ENCODE results near the gene KRT32.
A peak's percentile ranks its signal among the peaks of the same experiment; 100 is the strongest.

The KRT32 gene

DNA sequence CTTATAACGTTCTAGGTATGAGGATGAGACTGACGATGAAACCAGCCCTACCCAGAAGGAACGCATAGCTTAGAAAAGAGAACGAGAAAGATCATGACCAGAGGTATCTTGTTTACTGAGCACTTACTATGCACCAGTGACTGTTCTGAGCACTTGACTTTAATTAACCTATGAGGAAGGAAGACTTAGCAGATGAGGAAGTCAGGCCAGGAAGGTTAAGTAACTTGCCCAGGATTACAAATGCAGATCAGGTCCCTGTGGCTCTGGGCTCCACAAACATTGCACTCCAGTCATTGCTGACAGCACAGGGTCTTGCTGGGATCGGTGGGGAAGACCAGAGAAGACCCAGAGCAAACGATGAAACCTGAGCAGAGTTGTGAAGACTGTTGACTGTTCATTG, 31.1 kb upstream of the KRT32 start:
- Histone ChIP-seq H3K27ac (no peak overlapping the region), H3K4me3 (no peak overlapping the region), H3K9me3 (ENCODE audit: low read depth, low read length) (no peaks in the 10 kb centered on the region), H3K36me3 (ENCODE audit: insufficient read depth, low read length) (no peaks in the 10 kb centered on the region), H3K9ac (ENCODE audit: insufficient read length) (no peak overlapping the region)
- no peak for TF ChIP-seq POLR2AphosphoS5 (IDR thresholded peaks at IDR 0.05; ENCODE audit: borderline replicate concordance, low read depth, low read length)
- TF ChIP-seq FOXP2 (optimal IDR thresholded peaks at IDR 0.05; ENCODE audit: control extremely low read depth, extremely low read length, insufficient read depth): no peak
- TF ChIP-seq EZH2 (IDR thresholded peaks at IDR 0.05): no peak
- no peak for DNase-seq (ENCODE audit: low read depth, low spot score)

DNA sequence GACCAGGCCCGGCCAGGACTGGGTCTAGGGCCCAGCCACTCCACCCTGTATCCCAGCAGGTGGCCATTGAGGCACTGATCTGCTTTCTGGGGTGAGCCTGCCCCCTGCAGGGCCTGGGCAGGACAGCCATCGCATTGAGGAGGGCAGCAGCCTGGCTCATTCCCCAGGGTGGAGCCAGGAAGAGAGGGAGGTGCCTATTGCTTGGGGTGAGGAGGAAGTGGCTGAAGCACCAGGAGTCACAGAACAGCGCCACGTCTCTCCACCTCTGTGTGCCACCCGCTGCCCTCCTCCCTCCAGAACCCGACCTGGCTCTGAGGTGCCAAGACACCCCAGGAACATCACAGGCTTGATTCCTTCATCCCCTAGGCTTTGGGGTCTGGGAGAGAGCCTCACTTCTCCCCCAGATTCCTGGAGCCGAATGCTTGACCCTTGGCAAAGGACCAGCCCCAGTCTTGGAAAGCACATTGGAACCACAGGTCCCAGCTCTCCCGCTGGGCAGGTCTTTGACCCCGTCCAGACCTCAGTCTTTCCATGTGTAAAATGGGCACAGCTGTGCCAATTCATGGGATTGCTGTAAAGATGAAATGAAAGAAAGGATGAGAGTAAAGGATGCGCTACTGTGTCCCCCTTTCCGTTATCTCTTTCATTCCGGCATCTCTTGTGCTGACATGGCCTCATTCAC, 29.8 kb upstream of the KRT32 start:
- Histone ChIP-seq H3K9ac (ENCODE audit: insufficient read length) (no peak overlapping the region), H3K9me3 (ENCODE audit: low read depth, low read length) (no peaks in the 10 kb centered on the region), H3K4me3 (no peak overlapping the region), H3K36me3 (ENCODE audit: insufficient read depth, low read length) (no peaks in the 10 kb centered on the region), H3K27ac (no peak overlapping the region)
- DNase-seq (ENCODE audit: low read depth, low spot score): no peak
- TF ChIP-seq POLR2AphosphoS5 (IDR thresholded peaks at IDR 0.05; ENCODE audit: borderline replicate concordance, low read depth, low read length) (no peak), FOXP2 (optimal IDR thresholded peaks at IDR 0.05; ENCODE audit: control extremely low read depth, extremely low read length, insufficient read depth) (no peak)

DNA sequence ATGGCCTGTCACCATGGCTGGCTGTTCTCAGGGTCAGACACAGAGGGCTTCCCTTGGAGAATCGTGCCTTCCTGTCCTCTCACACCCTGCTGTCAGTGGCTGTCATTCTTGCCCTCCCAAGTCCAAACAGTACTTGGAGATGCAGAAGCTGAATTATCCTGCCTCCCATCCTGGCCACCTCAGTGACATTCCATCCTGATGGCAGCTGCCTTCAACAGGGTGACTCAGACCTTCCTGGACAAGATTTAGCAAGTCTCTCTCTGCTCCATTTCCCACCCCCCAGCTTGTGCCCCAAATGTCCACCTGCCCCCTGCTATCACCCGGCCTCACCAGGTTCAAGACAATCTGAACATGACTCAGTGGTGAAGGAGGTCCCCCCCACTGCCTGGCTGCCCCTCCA, 27.3 kb upstream of the KRT32 start:
- TF ChIP-seq EZH2 (IDR thresholded peaks at IDR 0.05) (no peak), FOXP2 (optimal IDR thresholded peaks at IDR 0.05; ENCODE audit: control extremely low read depth, extremely low read length, insufficient read depth) (no peak), POLR2AphosphoS5 (IDR thresholded peaks at IDR 0.05; ENCODE audit: borderline replicate concordance, low read depth, low read length) (no peak)

DNA sequence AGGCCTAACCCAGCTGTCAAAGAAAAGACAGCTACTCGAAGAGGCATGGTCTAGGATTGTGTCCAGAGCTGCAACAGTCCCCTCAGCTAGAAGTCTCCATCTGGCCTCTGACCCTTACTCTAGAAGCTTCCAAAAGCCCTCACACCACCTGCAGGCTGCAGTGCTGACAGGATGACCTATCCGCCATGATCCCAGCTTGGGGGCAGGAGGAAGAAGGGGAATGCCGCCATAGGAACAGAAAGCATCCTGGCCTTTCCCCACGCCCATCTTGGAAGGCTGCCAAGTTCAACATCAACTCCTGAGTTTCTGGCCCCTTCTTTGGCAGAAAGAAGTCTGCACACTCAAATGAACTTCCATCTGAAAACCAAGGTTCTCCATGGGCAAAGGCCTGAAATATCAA, 25.6 kb upstream of the KRT32 start:
- TF ChIP-seq FOXP2 (optimal IDR thresholded peaks at IDR 0.05; ENCODE audit: control extremely low read depth, extremely low read length, insufficient read depth): no peak
- TF ChIP-seq POLR2AphosphoS5 (IDR thresholded peaks at IDR 0.05; ENCODE audit: borderline replicate concordance, low read depth, low read length): no peak
- no peak for TF ChIP-seq EZH2 (IDR thresholded peaks at IDR 0.05)
- no peaks in the 10 kb centered on the region for H3K9me3 ChIP-seq (ENCODE audit: low read depth, low read length)
- H3K36me3 ChIP-seq (ENCODE audit: insufficient read depth, low read length): no peaks in the 10 kb centered on the region
- no peak overlapping the region for H3K4me3 ChIP-seq
- H3K27ac ChIP-seq: no peak overlapping the region
- no peak for DNase-seq (ENCODE audit: low read depth, low spot score)
- no peak overlapping the region for H3K9ac ChIP-seq (ENCODE audit: insufficient read length)

More for the DNA sequence above, 27.3 kb upstream of the KRT32 start:
- Histone ChIP-seq H3K36me3 (ENCODE audit: insufficient read depth, low read length) (no peaks in the 10 kb centered on the region), H3K9ac (ENCODE audit: insufficient read length) (no peak overlapping the region), H3K9me3 (ENCODE audit: low read depth, low read length) (no peaks in the 10 kb centered on the region), H3K4me3 (no peak overlapping the region), H3K27ac (no peak overlapping the region)
- DNase-seq (ENCODE audit: low read depth, low spot score): no peak

DNA sequence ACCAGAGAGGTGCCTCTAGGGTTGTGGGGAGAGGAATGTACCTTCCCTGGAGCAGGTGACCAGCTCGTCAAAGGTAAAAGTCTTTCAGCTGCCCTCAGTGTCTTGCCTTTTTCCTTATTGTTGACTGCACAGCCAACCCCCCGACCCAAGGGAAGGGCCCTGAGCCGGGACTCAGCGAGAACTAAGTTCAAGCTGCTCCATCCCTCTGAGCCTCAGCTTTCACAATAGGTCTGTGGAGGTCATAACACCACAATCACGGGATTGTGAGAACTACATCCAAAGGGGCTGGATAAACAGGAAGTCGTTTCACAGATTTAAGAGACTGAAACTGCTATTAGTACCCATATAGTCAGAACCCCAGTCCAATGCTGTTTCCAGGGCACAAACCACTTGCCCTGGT, 25.2 kb upstream of the KRT32 start:
- no peak for DNase-seq (ENCODE audit: low read depth, low spot score)
- Histone ChIP-seq H3K9me3 (ENCODE audit: low read depth, low read length) (no peaks in the 10 kb centered on the region), H3K9ac (ENCODE audit: insufficient read length) (no peak overlapping the region), H3K4me3 (no peak overlapping the region), H3K36me3 (ENCODE audit: insufficient read depth, low read length) (no peaks in the 10 kb centered on the region), H3K27ac (no peak overlapping the region)
- TF ChIP-seq FOXP2 (optimal IDR thresholded peaks at IDR 0.05; ENCODE audit: control extremely low read depth, extremely low read length, insufficient read depth) (no peak), EZH2 (IDR thresholded peaks at IDR 0.05) (no peak), POLR2AphosphoS5 (IDR thresholded peaks at IDR 0.05; ENCODE audit: borderline replicate concordance, low read depth, low read length) (no peak)

DNA sequence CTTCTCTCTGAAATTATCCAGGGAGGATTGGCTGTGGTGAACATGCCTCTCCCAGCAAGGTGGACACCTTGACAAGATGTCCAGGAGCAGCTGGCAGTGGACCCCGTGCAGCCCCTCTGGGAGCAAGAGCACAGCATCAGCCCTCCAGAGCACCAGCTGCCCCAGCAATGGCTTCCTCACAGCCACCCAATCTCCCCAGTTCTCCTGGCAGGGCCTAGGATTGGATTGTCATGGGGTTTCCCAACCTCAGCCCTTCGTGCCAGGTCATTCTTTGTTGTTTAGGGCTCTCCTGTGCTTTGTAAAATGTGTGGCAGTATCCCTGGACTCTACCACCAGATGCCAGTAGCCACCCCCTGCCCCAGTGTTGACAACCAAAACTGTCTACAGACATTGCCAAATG, 24.3 kb upstream of the KRT32 start:
- TF ChIP-seq EZH2 (IDR thresholded peaks at IDR 0.05) (no peak), FOXP2 (optimal IDR thresholded peaks at IDR 0.05; ENCODE audit: control extremely low read depth, extremely low read length, insufficient read depth) (no peak), POLR2AphosphoS5 (IDR thresholded peaks at IDR 0.05; ENCODE audit: borderline replicate concordance, low read depth, low read length) (no peak)
- no peak overlapping the region for H3K9ac ChIP-seq (ENCODE audit: insufficient read length)
- H3K27ac ChIP-seq: no peak overlapping the region
- no peaks in the 10 kb centered on the region for H3K36me3 ChIP-seq (ENCODE audit: insufficient read depth, low read length)
- H3K4me3 ChIP-seq: no peak overlapping the region
- DNase-seq (ENCODE audit: low read depth, low spot score): no peak
- no peaks in the 10 kb centered on the region for H3K9me3 ChIP-seq (ENCODE audit: low read depth, low read length)

DNA sequence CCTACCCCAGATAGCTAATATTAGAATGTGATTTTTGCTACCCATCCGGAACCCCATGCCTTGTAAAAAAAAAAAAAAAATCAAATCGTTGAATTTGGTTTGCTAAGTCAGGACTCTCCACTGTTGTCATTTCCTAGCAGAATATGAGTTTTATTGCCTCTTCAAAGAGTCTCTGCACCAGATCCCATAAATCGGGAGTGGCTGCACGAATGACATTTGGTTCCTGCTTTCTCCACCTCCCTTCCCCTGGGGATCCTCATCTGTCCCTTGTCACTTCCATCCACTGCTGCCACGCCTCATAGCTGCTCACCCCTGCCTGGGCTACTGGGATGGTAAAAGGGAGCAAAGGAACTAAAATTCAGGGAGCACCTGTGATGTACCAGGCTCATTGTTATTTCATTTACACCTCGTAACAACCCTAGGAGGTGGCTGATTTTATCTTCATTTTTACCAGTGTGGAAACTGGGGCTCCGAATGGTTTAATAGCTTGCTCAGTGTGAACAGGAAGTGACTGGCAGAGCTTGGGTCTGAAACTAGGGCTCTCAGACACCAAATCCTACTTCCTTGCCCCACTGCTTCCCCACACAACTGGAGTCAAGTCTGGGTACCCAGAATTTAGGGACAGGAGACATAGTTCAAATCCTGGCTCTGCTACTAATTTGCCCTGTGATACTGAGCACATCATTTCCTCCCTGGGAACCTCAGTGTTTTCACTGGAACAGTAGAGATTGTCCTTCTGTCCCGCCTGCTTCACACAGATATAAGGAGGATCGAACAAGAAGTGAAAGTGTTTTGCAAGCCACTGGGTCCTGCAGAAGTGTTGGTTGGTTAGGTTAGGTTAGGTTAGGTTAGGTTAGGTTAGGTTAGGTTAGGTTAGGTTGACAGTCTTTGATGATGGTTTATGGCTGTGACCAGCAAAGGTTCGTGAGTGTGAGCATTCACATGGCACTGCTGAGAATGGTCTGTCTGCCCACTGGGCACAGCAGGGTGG, 23.1 kb upstream of the KRT32 start:
- Histone ChIP-seq H3K9me3 (ENCODE audit: low read depth, low read length) (no peaks in the 10 kb centered on the region), H3K27ac (peak overlapping the region; percentile 57; the same call in 1 of the 2 replicates), H3K4me3 (peak overlapping the region; percentile 38; the same call in 1 of the 2 replicates), H3K36me3 (ENCODE audit: insufficient read depth, low read length) (no peaks in the 10 kb centered on the region), H3K9ac (ENCODE audit: insufficient read length) (no peak overlapping the region)
- DNase-seq (ENCODE audit: low read depth, low spot score): no peak
- TF ChIP-seq EZH2 (IDR thresholded peaks at IDR 0.05) (no peak), FOXP2 (optimal IDR thresholded peaks at IDR 0.05; ENCODE audit: control extremely low read depth, extremely low read length, insufficient read depth) (no peak), POLR2AphosphoS5 (IDR thresholded peaks at IDR 0.05; ENCODE audit: borderline replicate concordance, low read depth, low read length) (no peak)

DNA sequence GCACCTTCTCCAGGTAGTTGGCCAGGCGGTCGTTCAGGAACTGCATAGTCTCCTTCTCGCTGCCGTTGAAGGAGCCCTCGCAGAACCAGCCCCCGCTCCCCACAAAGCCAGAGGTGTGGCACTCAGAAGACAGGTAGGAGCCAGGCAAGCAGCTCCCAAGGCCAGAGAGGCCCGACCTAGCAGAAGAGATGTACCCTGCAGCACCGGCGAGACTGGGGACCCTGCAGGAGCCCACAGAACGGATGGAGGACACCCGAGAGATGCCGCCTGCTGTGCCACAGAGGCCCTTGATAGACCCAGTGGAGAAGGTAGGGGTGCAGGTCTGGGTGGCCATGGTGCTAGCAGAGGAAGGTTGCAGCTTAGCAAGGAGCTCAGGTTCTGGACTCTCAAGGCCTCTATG, 22.3 kb upstream of the KRT32 start, which contains the start of gene KRT36:
KRT36 (minus strand) TSS at position 380 of the 400 bp plus-strand sequence; CDS start at position 334, 46 bp downstream.
- DNase-seq (ENCODE audit: low read depth, low spot score): no peak
- no peaks in the 10 kb centered on the region for H3K36me3 ChIP-seq (ENCODE audit: insufficient read depth, low read length)
- H3K27ac ChIP-seq: peak within 1 kb of the TSS; percentile 57; the same call in 1 of the 2 replicates
- H3K4me3 ChIP-seq: peak within 1 kb of the TSS; percentile 38; the same call in 1 of the 2 replicates
- H3K9ac ChIP-seq (ENCODE audit: insufficient read length): no peak within 1 kb of the TSS
- TF ChIP-seq EZH2 (IDR thresholded peaks at IDR 0.05) (no peak), FOXP2 (optimal IDR thresholded peaks at IDR 0.05; ENCODE audit: control extremely low read depth, extremely low read length, insufficient read depth) (no peak), POLR2AphosphoS5 (IDR thresholded peaks at IDR 0.05; ENCODE audit: borderline replicate concordance, low read depth, low read length) (no peak)
- no peaks in the 10 kb centered on the region for H3K9me3 ChIP-seq (ENCODE audit: low read depth, low read length)
